ENCODE measurements around the gene KBTBD13. TPM values are rescaled to one million over a fixed set of nuclear protein-coding genes. Genes with fewer than 3 reads are reported as not detected.
A peak's percentile ranks its signal among the peaks of the same experiment; 100 is the strongest.
"Not testable (repeated sequence)": the region's sequence is repeated elsewhere in the genome, so short reads cannot be mapped to it uniquely, and the experiment has no call there.

The KBTBD13 gene
- total RNA-seq, 1 donor from 2014 or later = not detected

DNA sequence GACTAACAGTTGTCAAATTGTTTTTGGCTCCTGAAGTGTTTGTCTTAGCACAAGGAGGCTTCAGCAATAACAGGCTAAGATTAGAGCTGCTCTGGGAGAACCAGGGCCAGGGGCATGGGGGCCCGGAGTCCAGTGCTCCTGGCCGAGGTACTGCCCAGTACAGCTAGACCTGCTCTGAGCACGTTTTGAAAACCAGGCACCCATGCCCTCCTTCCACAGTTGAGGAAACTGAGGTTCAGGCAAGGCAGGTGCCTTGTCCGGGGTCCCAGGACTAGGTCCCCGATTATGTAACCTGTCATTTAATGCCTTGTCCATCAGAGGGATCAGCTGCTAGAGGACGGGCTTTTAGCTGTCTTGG, 19.2 kb downstream of the KBTBD13 start:
- Histone ChIP-seq H3K36me3 (peaks cover 0 to 12% of the 10 kb centered on the region in 2 donors), H3K4me3 (no peak overlapping the region), H3K4me1 (peaks cover 15% of the 10 kb centered on the region), H3K27ac (no peak overlapping the region), H3K9me3 (no peaks in the 10 kb centered on the region), H3K27me3 (no peaks in the 10 kb centered on the region)
- no peak for TF ChIP-seq POLR2AphosphoS5 (IDR thresholded peaks at IDR 0.05; ENCODE audit: insufficient read depth in 1 of 2, low read depth in 1 of 2)
- no peak for TF ChIP-seq POLR2A (IDR thresholded peaks at IDR 0.05)
- TF ChIP-seq, protein P1, sequence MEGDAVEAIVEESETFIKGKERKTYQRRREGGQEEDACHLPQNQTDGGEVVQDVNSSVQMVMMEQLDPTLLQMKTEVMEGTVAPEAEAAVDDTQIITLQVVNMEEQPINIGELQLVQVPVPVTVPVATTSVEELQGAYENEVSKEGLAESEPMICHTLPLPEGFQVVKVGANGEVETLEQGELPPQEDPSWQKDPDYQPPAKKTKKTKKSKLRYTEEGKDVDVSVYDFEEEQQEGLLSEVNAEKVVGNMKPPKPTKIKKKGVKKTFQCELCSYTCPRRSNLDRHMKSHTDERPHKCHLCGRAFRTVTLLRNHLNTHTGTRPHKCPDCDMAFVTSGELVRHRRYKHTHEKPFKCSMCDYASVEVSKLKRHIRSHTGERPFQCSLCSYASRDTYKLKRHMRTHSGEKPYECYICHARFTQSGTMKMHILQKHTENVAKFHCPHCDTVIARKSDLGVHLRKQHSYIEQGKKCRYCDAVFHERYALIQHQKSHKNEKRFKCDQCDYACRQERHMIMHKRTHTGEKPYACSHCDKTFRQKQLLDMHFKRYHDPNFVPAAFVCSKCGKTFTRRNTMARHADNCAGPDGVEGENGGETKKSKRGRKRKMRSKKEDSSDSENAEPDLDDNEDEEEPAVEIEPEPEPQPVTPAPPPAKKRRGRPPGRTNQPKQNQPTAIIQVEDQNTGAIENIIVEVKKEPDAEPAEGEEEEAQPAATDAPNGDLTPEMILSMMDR (IDR thresholded peaks at IDR 0.05) = no peak
- DNase-seq (ENCODE audit: extremely low spot score in 2 of 2) = peak in 1 of 2 donors; percentile 58
- intact Hi-C loops (cut with DNase I) = no loop called here

DNA sequence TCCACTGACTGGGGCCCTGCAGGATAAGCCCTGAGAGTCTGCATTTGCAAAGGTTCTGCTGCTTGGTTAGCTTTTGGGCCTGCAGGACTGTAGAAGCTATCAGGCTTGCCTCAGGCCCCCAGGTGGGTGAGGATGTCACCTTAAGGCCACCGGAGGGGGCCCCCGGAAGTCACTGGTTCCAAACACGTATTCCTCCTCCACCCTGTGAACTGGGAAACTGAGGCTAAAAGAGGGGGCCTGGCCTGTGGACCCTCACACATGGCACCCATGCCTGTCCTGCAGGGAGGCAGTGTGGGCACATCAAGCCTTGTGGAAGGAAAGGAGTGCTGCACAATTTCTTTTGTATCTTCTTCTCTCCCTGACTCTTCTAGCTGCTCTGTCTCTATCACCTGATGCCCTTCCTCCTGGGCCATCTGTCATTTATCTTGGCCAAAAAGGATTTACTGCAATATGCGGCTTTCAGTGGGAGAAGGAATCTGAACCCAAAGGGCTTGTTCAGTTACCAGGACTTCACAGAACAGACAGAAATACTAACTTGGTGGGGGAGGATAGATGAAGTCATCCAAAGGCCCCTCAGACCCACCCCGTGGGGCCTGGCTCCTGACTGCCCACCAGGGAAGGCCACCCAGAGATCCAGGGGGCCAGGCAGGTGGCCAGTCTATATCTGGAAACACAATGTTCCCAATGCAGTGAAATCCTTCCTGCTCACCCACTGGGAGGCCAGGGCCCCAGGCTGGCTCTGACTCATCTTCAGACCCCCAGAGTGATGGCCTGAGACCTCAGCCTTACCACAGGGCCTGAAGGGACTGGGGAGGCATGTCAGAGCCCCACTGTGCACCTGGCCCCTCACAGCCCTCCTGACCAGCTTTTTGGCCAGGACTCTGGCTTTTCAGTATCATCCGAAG, 20.2 kb downstream of the KBTBD13 start:
- Histone ChIP-seq H3K9me3 (no peaks in the 10 kb centered on the region), H3K27ac (no peak overlapping the region), H3K27me3 (no peaks in the 10 kb centered on the region), H3K4me1 (peaks cover 24% of the 10 kb centered on the region), H3K36me3 (peaks cover 0 to 12% of the 10 kb centered on the region in 2 donors), H3K4me3 (no peak overlapping the region)
- TF ChIP-seq POLR2A (IDR thresholded peaks at IDR 0.05) = no peak
- TF ChIP-seq, protein P1 (IDR thresholded peaks at IDR 0.05) = no peak
- no peak for TF ChIP-seq POLR2AphosphoS5 (IDR thresholded peaks at IDR 0.05; ENCODE audit: insufficient read depth in 1 of 2, low read depth in 1 of 2)
- peak in 1 of 2 donors; percentile 77 for DNase-seq (ENCODE audit: extremely low spot score in 2 of 2)
- intact Hi-C loops (cut with DNase I) = no loop called here

DNA sequence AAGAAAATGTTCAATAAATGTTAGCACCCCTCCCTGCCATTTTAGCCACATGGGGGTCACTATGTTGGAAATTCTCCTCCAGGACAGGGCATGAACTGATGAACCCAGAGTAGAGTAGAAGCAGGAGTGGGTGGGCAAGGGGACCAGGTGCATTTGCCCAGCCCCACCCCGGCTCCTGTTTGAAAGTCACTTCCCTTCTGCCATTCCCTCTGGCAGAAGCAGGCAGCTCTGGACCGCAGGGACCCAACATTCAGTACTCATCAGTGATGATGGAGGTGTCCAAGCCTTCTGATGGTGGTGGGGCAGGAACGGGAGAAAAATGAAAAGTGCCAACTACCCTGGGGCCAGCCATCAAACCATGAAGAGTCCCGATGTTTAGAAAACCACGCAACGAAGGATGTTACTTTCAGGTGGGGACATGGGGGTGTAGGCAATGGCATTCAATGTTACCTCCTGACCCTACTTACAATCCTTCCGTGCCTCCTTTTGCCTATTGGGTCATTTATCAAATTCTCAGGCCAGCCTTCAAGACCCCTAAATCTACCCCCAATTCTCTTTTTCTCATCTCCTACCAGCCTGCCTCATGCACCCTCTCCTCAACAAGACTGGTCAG, 21.2 kb downstream of the KBTBD13 start:
- Histone ChIP-seq H3K4me3 (no peak overlapping the region), H3K27me3 (no peaks in the 10 kb centered on the region), H3K9me3 (no peaks in the 10 kb centered on the region), H3K27ac (no peak overlapping the region), H3K4me1 (peaks cover 22% of the 10 kb centered on the region), H3K36me3 (peaks cover 0 to 12% of the 10 kb centered on the region in 2 donors)
- intact Hi-C loops (cut with DNase I) = no loop called here
- peak; percentile 55 to 72 for DNase-seq (ENCODE audit: extremely low spot score in 2 of 2)
- no peak for TF ChIP-seq POLR2AphosphoS5 (IDR thresholded peaks at IDR 0.05; ENCODE audit: insufficient read depth in 1 of 2, low read depth in 1 of 2)
- no peak for TF ChIP-seq POLR2A (IDR thresholded peaks at IDR 0.05)
- TF ChIP-seq, protein P1 (IDR thresholded peaks at IDR 0.05) = no peak

DNA sequence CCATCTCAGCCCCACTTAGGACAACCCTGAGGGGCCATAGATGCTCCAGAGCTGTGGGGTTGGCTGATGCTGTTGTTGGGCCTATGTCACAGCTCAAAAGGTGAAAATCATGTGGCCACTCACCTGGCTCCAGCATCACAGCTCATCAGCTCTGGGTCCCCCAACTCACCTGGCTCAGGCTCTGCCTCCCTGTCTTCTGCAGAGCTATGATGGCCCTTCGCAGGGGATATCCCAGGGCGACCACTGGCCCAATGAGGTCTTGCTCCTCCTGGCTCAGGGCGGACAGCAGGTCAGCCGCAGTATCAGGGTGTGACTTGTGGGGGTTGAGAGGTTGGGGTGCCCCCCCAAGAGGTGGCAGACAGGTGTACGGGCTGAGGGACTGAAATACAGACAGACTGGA, 22.8 kb downstream of the KBTBD13 start:
- H3K36me3 ChIP-seq = peaks cover 0 to 12% of the 10 kb centered on the region in 2 donors
- no peak overlapping the region for H3K27ac ChIP-seq
- no peaks in the 10 kb centered on the region for H3K9me3 ChIP-seq
- TF ChIP-seq POLR2AphosphoS5 (IDR thresholded peaks at IDR 0.05; ENCODE audit: insufficient read depth in 1 of 2, low read depth in 1 of 2) = no peak
- TF ChIP-seq, protein P1 (IDR thresholded peaks at IDR 0.05) = no peak
- TF ChIP-seq POLR2A (IDR thresholded peaks at IDR 0.05) = no peak
- H3K4me1 ChIP-seq = peaks cover 22% of the 10 kb centered on the region
- no peak overlapping the region for H3K4me3 ChIP-seq
- no peak for DNase-seq (ENCODE audit: extremely low spot score in 2 of 2)
- no peaks in the 10 kb centered on the region for H3K27me3 ChIP-seq
- intact Hi-C loops (cut with DNase I) = no loop called here

DNA sequence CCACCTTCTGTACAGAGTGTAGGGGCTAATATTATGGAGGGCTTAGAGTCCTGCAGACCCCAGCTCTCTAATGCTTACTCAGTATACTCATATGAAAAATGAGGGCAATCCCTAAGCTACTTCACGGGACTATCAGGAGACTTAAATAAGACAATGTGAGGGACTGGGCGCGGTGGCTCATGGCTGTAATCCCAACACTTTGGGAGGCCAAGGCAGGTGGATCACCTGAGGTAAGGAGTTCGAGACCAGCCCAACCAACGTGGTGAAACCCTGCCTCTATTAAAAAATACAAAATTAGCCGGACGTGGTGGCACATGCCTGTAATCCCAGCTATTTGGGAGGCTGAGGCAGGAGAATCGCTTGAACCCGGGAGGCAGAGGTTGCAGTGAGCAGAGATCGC, 23.3 kb downstream of the KBTBD13 start:
- DNase-seq (ENCODE audit: extremely low spot score in 2 of 2); H3K27me3 ChIP-seq; H3K9me3 ChIP-seq; intact Hi-C loops (cut with DNase I); H3K4me3 ChIP-seq; H3K27ac ChIP-seq: not testable (repeated sequence)
- peaks cover 0 to 17% of the 10 kb centered on the region in 2 donors for H3K36me3 ChIP-seq
- peaks cover 18% of the 10 kb centered on the region for H3K4me1 ChIP-seq
